Epithelial cell of prostate (primary cell): Measurements from ENCODE around the gene STAG1.
"Not testable (repeated sequence)": the region's sequence is repeated elsewhere in the genome, so short reads cannot be mapped to it uniquely, and the experiment has no call there.

ENCODE experiments used
- DNase-seq: peaks from one replicate; pipeline ENCODE4 v3.0.0-alpha.2; 2011; ENCODE audit warnings: low read depth, low spot score
- H3K27ac ChIP-seq: fragments of 450-650 bp; 2 replicates; pipeline ENCODE4 v1.5.1; 2017; ENCODE audit warnings: mild to moderate bottlenecking

STAG1 gene

GRCh38 chr3:136658946-136659682 lies 93.1 kb downstream of the STAG1 start:
- H3K27ac ChIP-seq = no peak overlapping the region
- no peak for DNase-seq

DNA sequence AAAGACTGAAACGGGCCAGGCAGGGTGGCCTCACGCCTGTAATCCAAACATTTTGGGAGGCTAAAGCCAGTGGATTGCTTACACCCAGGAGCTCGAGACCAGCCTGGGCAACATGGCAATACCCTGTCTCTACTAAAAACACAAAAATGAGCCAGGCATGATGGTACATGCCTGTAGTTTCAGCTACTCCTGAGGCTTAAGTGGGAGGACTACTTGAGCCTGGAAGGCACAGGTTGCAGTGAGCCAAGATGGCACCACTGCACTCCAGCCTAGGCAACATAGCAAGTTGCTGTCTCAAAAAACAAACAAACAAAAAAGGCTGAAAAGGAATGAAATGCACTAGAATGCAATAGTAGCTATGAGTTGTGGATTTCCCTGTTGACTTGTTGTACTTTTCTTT lies 94.7 kb downstream of the STAG1 start:
- no peak for DNase-seq
- no peak overlapping the region for H3K27ac ChIP-seq

GRCh38 chr3:136653628-136654027 lies 98.5 kb downstream of the STAG1 start:
- no peak for DNase-seq
- H3K27ac ChIP-seq = no peak overlapping the region

- DNase-seq = no peak
- H3K27ac ChIP-seq = no peak overlapping the region
Measured at GRCh38 chr3:136651581-136651980, 100.6 kb downstream of the STAG1 start.

DNA sequence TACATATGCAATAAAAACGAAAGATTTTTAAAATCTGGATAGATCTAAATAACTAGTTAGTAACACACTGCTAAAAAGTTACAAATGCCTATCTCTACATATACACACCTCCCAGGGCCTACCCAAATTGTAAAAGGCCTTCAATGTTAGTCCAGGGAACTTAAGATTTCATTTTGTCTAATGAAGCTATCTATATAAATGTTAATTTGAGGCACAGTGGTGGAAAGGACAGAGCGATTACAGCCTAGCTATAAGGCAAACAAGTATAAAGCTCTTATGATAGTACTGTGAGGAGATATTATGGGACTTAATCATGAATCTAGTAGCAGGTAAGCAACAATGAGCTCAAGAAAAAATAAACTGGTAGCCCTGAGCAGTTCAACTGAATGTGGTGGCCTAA lies 101.7 kb downstream of the STAG1 start:
- no peak overlapping the region for H3K27ac ChIP-seq
- no peak for DNase-seq

DNA sequence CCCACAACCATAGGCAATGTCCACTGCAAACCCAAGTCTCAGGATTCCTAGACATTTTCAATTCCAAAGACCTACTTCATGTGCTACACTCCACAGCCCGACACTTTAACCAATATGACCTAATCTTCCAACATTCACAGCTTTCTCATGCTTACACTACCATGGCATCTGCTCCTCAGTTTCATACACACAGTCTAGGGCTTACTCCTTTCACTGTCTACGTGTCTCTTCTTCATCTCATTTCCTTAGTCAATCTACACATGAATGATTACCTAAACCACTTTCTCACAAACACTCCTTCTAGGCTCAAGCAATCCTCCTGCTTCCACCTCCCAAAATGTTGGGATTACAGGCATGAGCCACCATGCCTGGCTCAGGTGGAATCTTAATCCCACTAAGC lies 106.3 kb downstream of the STAG1 start:
- no peak overlapping the region for H3K27ac ChIP-seq
- DNase-seq = no peak

GRCh38 chr3:136644212-136644611 lies 108.0 kb downstream of the STAG1 start:
- no peak overlapping the region for H3K27ac ChIP-seq
- DNase-seq = no peak

DNA sequence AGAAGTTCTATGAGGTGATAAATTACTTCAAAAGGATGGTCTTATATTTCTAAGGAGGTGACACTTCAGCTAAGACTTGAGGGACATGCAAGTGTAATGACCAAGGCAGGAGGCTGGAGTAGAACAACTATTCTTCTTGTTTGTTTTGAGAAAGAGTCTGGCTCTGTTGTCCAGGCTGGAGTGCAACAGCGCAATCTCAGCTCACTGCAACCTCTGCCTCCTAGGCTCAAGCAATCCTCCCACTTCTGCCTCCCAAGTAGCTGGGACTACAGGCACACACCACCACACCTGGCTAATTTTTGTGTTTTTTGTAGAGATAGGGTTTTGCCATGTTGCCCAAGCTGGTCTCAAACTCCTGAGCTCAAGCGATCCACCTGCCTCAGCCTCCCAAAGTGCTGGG lies 108.8 kb downstream of the STAG1 start:
- not testable (repeated sequence) for H3K27ac ChIP-seq, DNase-seq

GRCh38 chr3:136642711-136643110 lies 109.5 kb downstream of the STAG1 start:
- H3K27ac ChIP-seq = no peak overlapping the region
- DNase-seq = no peak

DNA sequence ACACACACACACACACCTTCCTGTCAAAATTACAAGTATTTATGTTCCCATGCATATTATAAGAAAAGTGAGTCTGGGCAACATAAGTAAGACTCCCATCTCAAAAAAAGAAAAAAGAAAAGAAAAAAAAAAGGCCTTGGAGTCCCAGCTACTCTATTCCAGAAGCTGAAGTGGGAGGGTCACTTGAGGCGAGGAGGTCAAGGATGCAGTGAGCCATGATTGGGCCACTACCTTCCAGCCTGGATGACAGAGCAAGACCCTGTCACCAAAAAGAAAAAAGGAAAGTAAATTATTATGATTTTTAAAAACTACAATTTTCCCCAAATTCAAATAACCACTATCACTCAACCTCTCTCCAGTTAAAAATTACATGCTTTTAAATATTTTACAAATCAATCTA lies 113.1 kb downstream of the STAG1 start:
- no peak overlapping the region for H3K27ac ChIP-seq
- DNase-seq = no peak

GRCh38 chr3:136637176-136637575 lies 115.0 kb downstream of the STAG1 start:
- H3K27ac ChIP-seq = no peak overlapping the region
- DNase-seq = no peak

- no peak for DNase-seq
- no peak overlapping the region for H3K27ac ChIP-seq
Measured at GRCh38 chr3:136634821-136635220, 117.4 kb downstream of the STAG1 start.

DNA sequence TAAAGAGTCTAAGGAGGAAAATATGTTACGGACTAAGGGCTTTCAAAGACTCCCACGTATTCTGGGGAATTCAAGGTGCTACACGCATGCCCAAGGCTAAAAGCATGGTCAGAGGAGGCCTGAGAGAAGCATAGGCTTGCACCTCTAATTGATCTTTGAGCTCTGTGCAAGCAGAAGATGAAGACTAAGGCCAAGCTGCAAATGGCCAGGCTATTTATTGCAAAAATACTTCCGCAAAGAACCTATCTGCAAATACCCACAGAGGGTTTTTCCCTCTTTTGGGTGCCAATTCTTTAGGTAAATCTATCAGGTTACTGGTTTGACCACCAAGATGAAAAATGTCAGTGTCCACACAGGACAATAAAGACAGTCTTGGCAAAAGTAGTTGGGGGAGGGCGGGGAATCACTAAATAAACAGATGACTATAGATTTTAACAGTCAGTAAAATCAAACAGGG lies 119.5 kb downstream of the STAG1 start:
- no peak for DNase-seq
- H3K27ac ChIP-seq = no peak overlapping the region

DNA sequence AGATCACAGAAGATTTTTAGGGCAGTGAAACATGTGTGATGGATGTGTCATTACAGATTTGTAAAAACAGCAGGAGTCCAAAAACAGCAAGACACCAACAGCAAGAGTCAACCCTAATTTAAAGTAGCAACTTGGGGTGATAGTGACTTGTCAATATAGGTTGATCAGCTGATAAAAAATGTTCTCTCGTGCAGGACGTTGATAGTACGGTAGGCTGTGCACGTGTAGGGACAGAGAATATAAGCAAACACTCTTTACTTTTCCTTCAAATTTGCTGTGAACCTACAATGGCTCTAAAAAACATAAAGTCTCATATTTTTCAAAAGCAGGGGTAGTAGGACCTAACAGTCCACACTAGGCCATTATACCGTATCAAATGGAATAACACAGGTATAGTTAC lies 120.8 kb downstream of the STAG1 start:
- DNase-seq = no peak
- no peak overlapping the region for H3K27ac ChIP-seq

DNA sequence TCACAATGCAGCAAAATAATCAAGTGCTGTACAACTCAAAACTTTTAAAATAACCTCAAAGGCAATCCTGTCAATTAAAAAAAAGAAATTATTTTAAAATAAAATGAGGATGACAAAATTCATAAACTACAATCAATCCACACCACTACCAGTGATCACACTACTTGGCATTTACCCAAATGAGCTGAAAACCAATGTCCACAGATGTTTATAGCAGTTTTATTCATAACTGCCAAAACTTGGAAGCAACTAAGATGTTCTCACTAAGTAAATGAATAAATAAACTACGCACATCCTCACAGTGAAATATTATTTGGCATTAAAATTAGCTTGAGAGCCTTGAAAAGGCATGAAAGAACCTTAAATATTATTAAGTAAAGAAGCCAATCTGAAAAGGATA lies 121.3 kb downstream of the STAG1 start:
- DNase-seq = no peak
- no peak overlapping the region for H3K27ac ChIP-seq

- no peak overlapping the region for H3K27ac ChIP-seq
Measured at GRCh38 chr3:136626493-136626892, 125.7 kb downstream of the STAG1 start.

GRCh38 chr3:136624894-136625815 lies 127.0 kb downstream of the STAG1 start:
- H3K27ac ChIP-seq = peak overlapping the region; percentile 24
- DNase-seq = peak; percentile 16

More at GRCh38 chr3:136626493-136626892, 125.7 kb downstream of the STAG1 start:
- DNase-seq = no peak

DNA sequence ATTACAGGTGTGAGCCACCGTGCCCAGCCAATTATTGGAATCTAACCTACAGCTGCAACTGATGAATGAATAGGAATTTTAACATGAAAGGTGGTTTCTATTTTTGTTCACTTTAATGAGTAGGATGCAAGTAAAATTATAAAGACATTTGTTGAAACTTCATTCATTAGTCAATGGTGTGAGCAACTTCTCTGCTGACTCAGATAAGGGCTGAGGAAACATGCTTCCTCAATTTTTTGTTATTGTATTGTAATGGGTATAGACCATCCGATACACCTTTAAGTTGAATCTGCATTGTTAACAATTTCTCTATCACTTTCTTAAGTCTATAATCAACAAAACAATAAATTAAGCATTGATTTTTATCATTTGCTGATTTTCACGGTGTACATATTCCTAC lies 127.8 kb downstream of the STAG1 start:
- H3K27ac ChIP-seq = peak overlapping the region; percentile 24
- DNase-seq = no peak

DNA sequence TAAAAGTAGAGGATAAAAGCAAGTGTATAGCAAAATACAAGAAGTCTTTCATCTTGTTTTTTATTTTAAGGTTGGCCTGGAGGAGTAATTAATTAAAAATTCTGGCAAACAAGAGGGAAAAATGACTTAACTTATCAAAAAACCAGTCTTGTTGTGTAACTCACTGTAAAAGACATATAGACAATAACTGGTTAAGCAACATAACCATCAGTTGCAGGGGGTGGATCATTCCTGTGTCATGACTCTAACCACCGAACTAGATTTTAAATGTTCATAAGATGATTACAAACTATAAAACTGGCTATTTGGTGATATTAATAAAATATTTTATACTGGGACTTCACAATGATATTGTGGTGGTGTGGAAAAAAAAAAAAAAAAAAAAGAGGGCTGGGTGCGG lies 130.6 kb downstream of the STAG1 start:
- peak; percentile 33 for DNase-seq
- H3K27ac ChIP-seq = no peak overlapping the region

DNA sequence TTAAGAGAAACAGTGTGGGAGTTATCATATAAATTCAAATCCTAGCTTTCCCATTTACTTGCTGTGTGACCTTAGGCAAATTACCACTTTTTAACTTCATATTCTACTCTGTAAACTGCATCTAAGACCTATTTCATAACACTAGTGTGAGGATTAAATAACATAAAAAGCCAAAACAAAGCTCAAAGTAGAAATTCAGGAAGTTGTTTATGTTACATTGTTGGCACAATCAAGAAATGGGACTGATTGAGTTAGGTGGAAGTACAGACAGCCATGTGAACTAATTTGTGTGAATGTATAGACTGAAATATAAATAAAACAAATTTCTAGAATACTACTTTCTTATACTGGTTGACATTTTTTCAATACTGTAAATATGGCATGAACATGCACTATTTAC lies 131.7 kb downstream of the STAG1 start:
- H3K27ac ChIP-seq = no peak overlapping the region
- DNase-seq = no peak

DNA sequence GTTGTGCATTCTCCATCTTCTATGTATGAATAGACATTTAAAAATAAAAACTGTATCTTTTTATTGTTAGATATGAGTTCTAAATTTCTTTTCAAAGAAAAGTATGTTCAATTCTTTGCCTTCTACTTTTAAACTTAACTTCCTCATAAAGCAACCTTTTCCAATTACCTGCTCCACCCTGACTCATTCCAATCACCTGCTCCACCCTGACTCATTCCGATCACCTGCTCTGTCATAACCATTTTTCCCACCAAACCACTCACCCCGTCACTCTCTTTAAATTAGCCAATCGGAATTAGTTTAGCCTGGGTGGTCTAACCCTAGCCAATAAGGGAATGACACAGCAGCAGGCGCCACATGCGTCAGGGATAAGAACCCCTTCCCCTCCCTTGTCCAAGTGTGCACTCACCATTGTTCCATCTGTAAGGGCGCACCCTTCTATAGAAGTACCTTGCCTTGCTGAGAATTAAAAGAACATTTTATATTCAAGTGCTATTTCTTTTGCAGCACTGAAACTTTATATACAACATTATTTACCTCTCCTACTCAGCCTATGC lies 134.1 kb downstream of the STAG1 start:
- not testable (repeated sequence) for H3K27ac ChIP-seq, DNase-seq
